Measurements from ENCODE around the gene LIPK.

Gene LIPK

DNA sequence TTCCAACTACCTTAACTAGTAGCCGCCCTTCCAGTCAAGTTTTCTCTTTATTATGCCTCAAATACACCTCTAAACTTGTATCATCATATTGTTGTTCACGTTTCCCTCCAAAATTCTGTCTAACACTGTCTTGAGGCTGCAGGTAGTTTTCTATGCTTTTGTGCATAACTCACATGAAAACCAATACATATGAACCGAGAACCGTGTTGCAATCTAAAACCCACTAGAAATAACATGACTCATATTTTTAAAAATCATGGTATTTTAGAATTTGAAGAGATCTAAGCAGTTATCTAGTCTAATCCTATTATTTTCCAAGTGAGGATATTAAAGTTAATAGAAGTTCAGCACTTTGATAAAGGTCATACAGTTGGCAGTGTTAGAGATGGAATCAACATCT, 23.6 kb upstream of the LIPK start:
- TF ChIP-seq ZBTB7A (IDR thresholded peaks at IDR 0.05; ENCODE audit: low read depth) (no peak), FOXM1 (IDR thresholded peaks at IDR 0.05; ENCODE audit: borderline replicate concordance, low read depth) (no peak), CEBPB (IDR thresholded peaks at IDR 0.05) (no peak), CREB1 (IDR thresholded peaks at IDR 0.05; ENCODE audit: low read depth) (no peak), TAF1 (IDR thresholded peaks at IDR 0.05; ENCODE audit: low read depth) (no peak), YY1 (IDR thresholded peaks at IDR 0.05; ENCODE audit: low read depth) (no peak), NFIC (IDR thresholded peaks at IDR 0.05) (no peak), TCF12 (IDR thresholded peaks at IDR 0.05; ENCODE audit: low read depth) (no peak), TEAD4 (IDR thresholded peaks at IDR 0.05) (no peak), EGR1 (IDR thresholded peaks at IDR 0.05) (no peak)
- TF ChIP-seq, protein P1, sequence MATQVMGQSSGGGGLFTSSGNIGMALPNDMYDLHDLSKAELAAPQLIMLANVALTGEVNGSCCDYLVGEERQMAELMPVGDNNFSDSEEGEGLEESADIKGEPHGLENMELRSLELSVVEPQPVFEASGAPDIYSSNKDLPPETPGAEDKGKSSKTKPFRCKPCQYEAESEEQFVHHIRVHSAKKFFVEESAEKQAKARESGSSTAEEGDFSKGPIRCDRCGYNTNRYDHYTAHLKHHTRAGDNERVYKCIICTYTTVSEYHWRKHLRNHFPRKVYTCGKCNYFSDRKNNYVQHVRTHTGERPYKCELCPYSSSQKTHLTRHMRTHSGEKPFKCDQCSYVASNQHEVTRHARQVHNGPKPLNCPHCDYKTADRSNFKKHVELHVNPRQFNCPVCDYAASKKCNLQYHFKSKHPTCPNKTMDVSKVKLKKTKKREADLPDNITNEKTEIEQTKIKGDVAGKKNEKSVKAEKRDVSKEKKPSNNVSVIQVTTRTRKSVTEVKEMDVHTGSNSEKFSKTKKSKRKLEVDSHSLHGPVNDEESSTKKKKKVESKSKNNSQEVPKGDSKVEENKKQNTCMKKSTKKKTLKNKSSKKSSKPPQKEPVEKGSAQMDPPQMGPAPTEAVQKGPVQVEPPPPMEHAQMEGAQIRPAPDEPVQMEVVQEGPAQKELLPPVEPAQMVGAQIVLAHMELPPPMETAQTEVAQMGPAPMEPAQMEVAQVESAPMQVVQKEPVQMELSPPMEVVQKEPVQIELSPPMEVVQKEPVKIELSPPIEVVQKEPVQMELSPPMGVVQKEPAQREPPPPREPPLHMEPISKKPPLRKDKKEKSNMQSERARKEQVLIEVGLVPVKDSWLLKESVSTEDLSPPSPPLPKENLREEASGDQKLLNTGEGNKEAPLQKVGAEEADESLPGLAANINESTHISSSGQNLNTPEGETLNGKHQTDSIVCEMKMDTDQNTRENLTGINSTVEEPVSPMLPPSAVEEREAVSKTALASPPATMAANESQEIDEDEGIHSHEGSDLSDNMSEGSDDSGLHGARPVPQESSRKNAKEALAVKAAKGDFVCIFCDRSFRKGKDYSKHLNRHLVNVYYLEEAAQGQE (IDR thresholded peaks at IDR 0.05; ENCODE audit: low read depth) = no peak
- TF ChIP-seq, protein P2, sequence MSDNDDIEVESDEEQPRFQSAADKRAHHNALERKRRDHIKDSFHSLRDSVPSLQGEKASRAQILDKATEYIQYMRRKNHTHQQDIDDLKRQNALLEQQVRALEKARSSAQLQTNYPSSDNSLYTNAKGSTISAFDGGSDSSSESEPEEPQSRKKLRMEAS (IDR thresholded peaks at IDR 0.05) = no peak

DNA sequence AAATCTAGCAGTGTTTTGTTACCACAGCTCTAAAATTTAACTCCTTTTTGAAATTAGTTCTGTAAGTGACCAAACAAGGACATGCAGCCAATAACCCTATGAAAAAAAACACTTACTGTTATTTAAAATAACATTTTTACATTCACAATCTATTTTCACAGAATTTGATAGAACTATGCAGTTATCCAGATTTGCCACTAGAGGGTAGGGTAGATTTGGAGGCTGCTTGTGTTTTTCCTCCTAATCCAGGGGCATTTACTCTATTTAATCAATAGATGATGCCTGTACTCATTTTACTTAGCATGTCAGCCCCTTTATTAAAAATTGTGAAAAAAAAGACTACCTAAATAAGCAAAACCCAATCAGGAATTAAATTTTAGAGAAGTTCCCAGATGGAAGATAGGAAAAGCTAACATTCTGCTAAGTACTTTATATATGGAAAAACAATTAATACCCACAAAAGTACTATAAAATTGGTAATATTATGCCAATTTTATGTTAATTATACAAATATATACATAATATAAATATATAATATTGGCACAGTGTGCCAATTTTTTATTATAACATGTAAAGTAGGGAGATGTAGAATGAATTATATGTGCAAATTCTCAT, 18.1 kb upstream of the LIPK start:
- peak; percentile 76 for TF ChIP-seq RAD21 (IDR thresholded peaks at IDR 0.05; ENCODE audit: low read depth)
- TF ChIP-seq, protein P2 (IDR thresholded peaks at IDR 0.05) = no peak

DNA sequence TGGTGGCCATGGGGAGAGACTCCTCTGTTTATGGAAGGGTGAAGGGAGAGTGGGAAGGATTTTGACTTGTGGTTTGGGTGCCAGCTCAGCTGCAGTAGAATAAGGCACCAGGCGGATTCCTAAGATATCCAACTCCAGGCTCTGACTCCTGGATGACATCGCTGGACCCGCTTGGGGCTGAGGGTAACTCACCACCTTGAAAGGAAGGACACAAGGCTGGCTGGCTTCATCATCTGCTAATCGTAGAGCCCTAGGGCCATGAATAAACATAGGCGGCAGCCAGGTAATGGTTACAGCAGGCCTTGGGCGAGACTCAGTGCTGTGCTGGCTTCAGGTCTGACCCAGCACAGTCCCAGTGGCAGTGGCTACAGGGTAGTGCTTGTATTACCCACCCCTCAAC, 16.7 kb upstream of the LIPK start:
- TF ChIP-seq, protein P3, sequence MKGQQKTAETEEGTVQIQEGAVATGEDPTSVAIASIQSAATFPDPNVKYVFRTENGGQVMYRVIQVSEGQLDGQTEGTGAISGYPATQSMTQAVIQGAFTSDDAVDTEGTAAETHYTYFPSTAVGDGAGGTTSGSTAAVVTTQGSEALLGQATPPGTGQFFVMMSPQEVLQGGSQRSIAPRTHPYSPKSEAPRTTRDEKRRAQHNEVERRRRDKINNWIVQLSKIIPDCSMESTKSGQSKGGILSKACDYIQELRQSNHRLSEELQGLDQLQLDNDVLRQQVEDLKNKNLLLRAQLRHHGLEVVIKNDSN (IDR thresholded peaks at IDR 0.05) = no peak
- TF ChIP-seq EP300 (IDR thresholded peaks at IDR 0.05; ENCODE audit: borderline replicate concordance) (no peak), FOXM1 (IDR thresholded peaks at IDR 0.05; ENCODE audit: borderline replicate concordance, low read depth) (no peak), CREB1 (IDR thresholded peaks at IDR 0.05; ENCODE audit: low read depth) (no peak)

DNA sequence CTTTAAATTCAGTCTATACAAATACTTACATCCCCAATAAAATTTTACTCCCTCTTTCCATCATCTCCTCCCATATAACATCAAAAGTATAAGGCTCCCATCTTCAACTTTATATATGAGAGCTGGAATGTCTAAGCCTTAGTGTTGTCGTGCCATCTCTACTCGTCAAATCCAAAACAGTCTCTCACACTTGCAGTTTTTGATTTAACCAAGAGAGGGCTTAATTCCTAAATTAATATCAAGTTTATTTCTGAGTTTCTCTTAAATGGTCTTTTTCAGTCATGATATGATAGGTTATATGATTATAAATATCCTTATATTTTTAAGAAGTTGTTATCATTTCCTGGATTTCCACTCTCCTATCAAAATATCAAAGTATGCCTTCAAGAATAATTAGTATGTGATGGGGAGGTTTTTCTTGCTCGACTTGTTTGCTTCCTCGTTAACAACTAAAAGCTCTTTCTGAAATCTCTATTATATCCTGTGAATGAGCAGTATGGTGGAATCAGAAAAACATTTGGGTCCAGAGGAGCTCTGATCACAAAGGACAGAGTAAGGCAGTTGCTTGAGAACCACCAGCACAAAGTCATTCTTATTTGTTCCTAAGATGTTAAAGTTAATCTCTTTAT, 12.5 kb upstream of the LIPK start:
- TF ChIP-seq RAD21 (IDR thresholded peaks at IDR 0.05; ENCODE audit: low read depth) (no peak), EP300 (IDR thresholded peaks at IDR 0.05; ENCODE audit: borderline replicate concordance) (no peak), FOXM1 (IDR thresholded peaks at IDR 0.05; ENCODE audit: borderline replicate concordance, low read depth) (no peak), CEBPB (IDR thresholded peaks at IDR 0.05) (no peak), TEAD4 (IDR thresholded peaks at IDR 0.05) (no peak), CREB1 (IDR thresholded peaks at IDR 0.05; ENCODE audit: low read depth) (no peak), ZBTB7A (IDR thresholded peaks at IDR 0.05; ENCODE audit: low read depth) (no peak), NFIC (IDR thresholded peaks at IDR 0.05) (no peak), TAF1 (IDR thresholded peaks at IDR 0.05; ENCODE audit: low read depth) (no peak), TCF12 (IDR thresholded peaks at IDR 0.05; ENCODE audit: low read depth) (no peak)
- TF ChIP-seq, protein P2 (IDR thresholded peaks at IDR 0.05) = no peak
- TF ChIP-seq, protein P3 (IDR thresholded peaks at IDR 0.05) = no peak

DNA sequence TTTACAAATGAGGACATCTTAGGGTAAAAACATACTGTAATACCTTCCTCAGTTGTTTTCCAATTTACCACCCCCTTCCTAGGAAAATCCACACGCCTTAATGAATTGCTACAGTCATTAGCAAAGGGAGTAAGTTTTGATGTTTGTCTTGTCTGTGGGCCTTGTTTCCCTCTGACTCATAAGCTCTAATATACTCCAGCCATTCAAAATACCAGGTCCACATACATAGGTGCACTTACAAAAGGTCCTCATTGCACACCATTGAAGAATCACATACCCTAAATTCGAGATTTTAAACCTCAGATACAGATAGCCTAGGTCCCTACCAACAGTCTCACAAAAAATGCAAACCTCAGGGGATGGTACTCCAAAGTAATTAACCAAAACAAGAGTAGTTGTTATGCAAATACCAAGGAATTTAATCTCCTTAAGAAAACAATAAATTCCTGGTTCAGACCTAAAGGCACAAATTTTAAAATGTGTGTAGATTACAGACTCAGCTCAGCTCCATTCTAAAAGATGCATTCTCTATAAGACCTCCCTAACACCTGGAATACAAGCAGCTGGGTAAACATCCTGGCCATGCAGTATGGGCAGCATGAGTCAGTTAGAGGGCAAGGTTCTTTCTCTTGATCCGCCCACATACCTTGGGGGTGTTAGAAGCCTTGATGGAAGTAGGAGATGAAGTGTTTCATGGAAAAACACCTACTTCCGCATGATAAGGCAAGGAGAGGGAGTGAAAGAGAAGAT, 3.0 kb upstream of the LIPK start:
- TF ChIP-seq, protein P3 (IDR thresholded peaks at IDR 0.05) = no peak
- TF ChIP-seq YY1 (IDR thresholded peaks at IDR 0.05; ENCODE audit: low read depth) (no peak), EGR1 (IDR thresholded peaks at IDR 0.05) (0 out of 2 replicates have a peak, but pooled peaks have one; percentile 27), CEBPB (IDR thresholded peaks at IDR 0.05) (no peak), TCF12 (IDR thresholded peaks at IDR 0.05; ENCODE audit: low read depth) (no peak)

DNA sequence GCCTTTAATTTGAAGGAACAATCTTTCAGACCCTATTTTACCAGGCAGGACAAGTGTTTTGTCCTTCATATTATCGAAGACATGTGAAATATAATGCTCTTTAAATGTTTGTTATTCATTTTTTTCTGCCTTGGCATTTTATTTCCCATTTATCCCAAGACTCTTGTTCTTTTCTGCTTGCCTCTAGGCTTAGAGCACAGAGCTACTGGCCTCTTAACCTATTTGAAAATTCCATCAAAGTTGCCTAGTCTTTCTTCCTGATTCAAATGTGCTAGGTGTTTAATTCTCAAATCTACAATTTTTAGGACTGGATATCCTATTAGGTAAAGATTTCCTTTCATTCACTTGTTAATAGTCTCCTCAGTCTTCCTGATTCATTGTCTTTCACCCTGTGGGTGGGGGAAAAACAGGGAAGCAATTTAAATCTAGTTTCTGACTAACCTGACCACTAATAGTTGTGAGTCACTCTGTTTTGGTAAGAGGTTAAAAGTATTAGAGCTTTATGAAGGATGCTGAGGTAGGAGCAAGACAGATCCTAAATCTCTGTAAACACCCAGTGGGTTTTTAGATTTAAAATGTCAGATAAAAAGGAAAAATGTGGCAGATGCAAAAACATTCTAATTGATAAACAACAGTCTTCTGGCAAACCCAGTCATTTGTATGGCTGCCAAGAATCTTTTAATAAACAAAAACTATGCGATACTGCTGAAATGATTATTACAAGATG, 1.5 kb downstream of the LIPK start:
- no peak for TF ChIP-seq TEAD4 (IDR thresholded peaks at IDR 0.05)
- TF ChIP-seq YY1 (IDR thresholded peaks at IDR 0.05; ENCODE audit: low read depth) = no peak
- TF ChIP-seq NFIC (IDR thresholded peaks at IDR 0.05) = no peak
- no peak for TF ChIP-seq RAD21 (IDR thresholded peaks at IDR 0.05; ENCODE audit: low read depth)
- TF ChIP-seq EP300 (IDR thresholded peaks at IDR 0.05; ENCODE audit: borderline replicate concordance) = no peak
- no peak for TF ChIP-seq TAF1 (IDR thresholded peaks at IDR 0.05; ENCODE audit: low read depth)
- TF ChIP-seq, protein P1 (IDR thresholded peaks at IDR 0.05; ENCODE audit: low read depth) = no peak
- no peak for TF ChIP-seq FOXM1 (IDR thresholded peaks at IDR 0.05; ENCODE audit: borderline replicate concordance, low read depth)
- no peak for TF ChIP-seq CREB1 (IDR thresholded peaks at IDR 0.05; ENCODE audit: low read depth)
- no peak for TF ChIP-seq ZBTB7A (IDR thresholded peaks at IDR 0.05; ENCODE audit: low read depth)
- TF ChIP-seq, protein P2 (IDR thresholded peaks at IDR 0.05) = no peak
- TF ChIP-seq, protein P3 (IDR thresholded peaks at IDR 0.05) = no peak
